HepG2 (cell line): ENCODE results near the gene CLDN16. TPM values are rescaled to one million over a fixed set of nuclear protein-coding genes. Genes with fewer than 3 reads are reported as not detected.

ENCODE experiments used
- KDM5A ChIP-seq: fragments of 200-600 bp; sonication (generic); IDR thresholded peaks from 2 replicates; pipeline ENCODE4 v1.7.0; 2018; ENCODE audit warnings: antibody characterized with exemption, mild to moderate bottlenecking, low read length, borderline replicate concordance
- ZBTB49 ChIP-seq: sonication (generic); formaldehyde crosslinking; IDR thresholded peaks from 2 replicates; pipeline ENCODE4 v1.4.0; 2020; ENCODE audit warnings: missing genetic modification reagents, borderline replicate concordance
- ZFP36 ChIP-seq: fragments of 150-350 bp; IDR thresholded peaks from 2 replicates; pipeline ENCODE4 v1.6.1; 2018; ENCODE audit warnings: borderline replicate concordance, low read length, low read depth; ENCODE audit not compliant: partially characterized antibody
- ZNF713 ChIP-seq: sonication (generic); formaldehyde crosslinking; IDR thresholded peaks from 2 replicates; pipeline ENCODE4 v1.4.0; 2020; ENCODE audit warnings: mild to moderate bottlenecking, missing genetic modification reagents
- ZNF772 ChIP-seq: sonication (generic); formaldehyde crosslinking; IDR thresholded peaks from 2 replicates; pipeline ENCODE4 v1.5.0; 2020; ENCODE audit warnings: mild to moderate bottlenecking, missing genetic modification reagents
- polyA plus RNA-seq, 8 experiments: library from polyadenylated mRNA; depleted of rRNA in 3 of 8; stranded (reverse) in 7 of 8; unstranded in 1 of 8; fragments of >200 nt; fragmentation: Illumina TruSeq in 4 of 8; extraction: Trizol in 4 of 8; gene quantifications; 2 replicates each; pipeline versions ENCODE4 v1.2.1 to v1.2.3, GENCODE V29; 2011 to 2016; ENCODE audit warnings: low read depth in 4 of 8, missing spikeins in 1 of 8, mixed read lengths in 1 of 8; ENCODE audit not compliant: insufficient read depth in 1 of 8
- total RNA-seq, 5 experiments: library from RNA; depleted of rRNA; stranded (reverse); fragments of >200 nt; fragmentation: Illumina TruSeq; extraction: Trizol; gene quantifications; 2 replicates each; pipeline ENCODE4 v1.2.3, GENCODE V29; 2016; ENCODE audit warnings: low read depth in 1 of 5
- TF ChIP-seq, protein P1 (sequence below): sonication (generic); formaldehyde crosslinking; IDR thresholded peaks from 2 replicates; pipeline ENCODE4 v1.4.0; 2020; ENCODE audit warnings: mild to moderate bottlenecking, missing genetic modification reagents

The CLDN16 gene
- total and polyA plus RNA-seq, 2 of the 13 experiments (the other 11 are each of a cell fraction or from before 2014, with no cell fraction given), result 0.13 to 0.24 TPM

- TF ChIP-seq ZNF713 (no peak), ZBTB49 (CRISPR knock-in tag) (no peak), KDM5A (no peak), ZFP36 (no peak), ZNF772 (CRISPR knock-in tag) (no peak)
- TF ChIP-seq, protein P1, sequence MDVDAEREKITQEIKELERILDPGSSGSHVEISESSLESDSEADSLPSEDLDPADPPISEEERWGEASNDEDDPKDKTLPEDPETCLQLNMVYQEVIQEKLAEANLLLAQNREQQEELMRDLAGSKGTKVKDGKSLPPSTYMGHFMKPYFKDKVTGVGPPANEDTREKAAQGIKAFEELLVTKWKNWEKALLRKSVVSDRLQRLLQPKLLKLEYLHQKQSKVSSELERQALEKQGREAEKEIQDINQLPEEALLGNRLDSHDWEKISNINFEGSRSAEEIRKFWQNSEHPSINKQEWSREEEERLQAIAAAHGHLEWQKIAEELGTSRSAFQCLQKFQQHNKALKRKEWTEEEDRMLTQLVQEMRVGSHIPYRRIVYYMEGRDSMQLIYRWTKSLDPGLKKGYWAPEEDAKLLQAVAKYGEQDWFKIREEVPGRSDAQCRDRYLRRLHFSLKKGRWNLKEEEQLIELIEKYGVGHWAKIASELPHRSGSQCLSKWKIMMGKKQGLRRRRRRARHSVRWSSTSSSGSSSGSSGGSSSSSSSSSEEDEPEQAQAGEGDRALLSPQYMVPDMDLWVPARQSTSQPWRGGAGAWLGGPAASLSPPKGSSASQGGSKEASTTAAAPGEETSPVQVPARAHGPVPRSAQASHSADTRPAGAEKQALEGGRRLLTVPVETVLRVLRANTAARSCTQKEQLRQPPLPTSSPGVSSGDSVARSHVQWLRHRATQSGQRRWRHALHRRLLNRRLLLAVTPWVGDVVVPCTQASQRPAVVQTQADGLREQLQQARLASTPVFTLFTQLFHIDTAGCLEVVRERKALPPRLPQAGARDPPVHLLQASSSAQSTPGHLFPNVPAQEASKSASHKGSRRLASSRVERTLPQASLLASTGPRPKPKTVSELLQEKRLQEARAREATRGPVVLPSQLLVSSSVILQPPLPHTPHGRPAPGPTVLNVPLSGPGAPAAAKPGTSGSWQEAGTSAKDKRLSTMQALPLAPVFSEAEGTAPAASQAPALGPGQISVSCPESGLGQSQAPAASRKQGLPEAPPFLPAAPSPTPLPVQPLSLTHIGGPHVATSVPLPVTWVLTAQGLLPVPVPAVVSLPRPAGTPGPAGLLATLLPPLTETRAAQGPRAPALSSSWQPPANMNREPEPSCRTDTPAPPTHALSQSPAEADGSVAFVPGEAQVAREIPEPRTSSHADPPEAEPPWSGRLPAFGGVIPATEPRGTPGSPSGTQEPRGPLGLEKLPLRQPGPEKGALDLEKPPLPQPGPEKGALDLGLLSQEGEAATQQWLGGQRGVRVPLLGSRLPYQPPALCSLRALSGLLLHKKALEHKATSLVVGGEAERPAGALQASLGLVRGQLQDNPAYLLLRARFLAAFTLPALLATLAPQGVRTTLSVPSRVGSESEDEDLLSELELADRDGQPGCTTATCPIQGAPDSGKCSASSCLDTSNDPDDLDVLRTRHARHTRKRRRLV (CRISPR knock-in tag), result no peak
- TF ChIP-seq, all 625 proteins: peak for 0
Observed at GRCh38 chr3:190356246-190356645, 31.7 kb upstream of the CLDN16 start (continued).
